Esophagus squamous epithelium (tissue), 5 donors: ENCODE data around the gene CNKSR2. TPM values are rescaled to one million over a fixed set of nuclear protein-coding genes. Genes with fewer than 3 reads are reported as not detected.

Source experiments
- DNase-seq: peaks from one replicate; lab custom pipeline; 2025; lab: John Stamatoyannopoulos, UW
- H3K27ac ChIP-seq, 4 donors: fragments of 200-600 bp; sonication (generic); one replicate each; pipeline ENCODE4 v1.5.1; 2016 to 2019; ENCODE audit warnings: mild to moderate bottlenecking in 1 of 4
- H3K27me3 ChIP-seq, 4 donors: fragments of 200-600 bp; sonication (generic); 1 replicate in 3 of 4; 2 replicates in 1 of 4; pipeline versions ENCODE4 v1.5.1 to v1.6.0; 2017 to 2021; ENCODE audit warnings: antibody characterized with exemption in 1 of 4
- H3K36me3 ChIP-seq, 3 donors: fragments of 200-600 bp; sonication (generic); one replicate each; pipeline ENCODE4 v1.5.1; 2016 to 2019
- H3K4me1 ChIP-seq, 3 donors: fragments of 200-600 bp; sonication (generic); one replicate each; pipeline ENCODE4 v1.5.1; 2017 to 2019
- H3K4me3 ChIP-seq, 4 donors: fragments of 200-600 bp; sonication (generic); 1 replicate in 3 of 4; 2 replicates in 1 of 4; pipeline ENCODE4 v1.5.1; 2016 to 2019; ENCODE audit warnings: mild to moderate bottlenecking in 2 of 4, moderate library complexity in 1 of 4
- H3K9me3 ChIP-seq, 3 donors: fragments of 200-600 bp; sonication (generic); one replicate each; pipeline ENCODE4 v1.5.1; 2016 to 2019
- CTCF ChIP-seq, 6 experiments: fragments of 450-650 bp in 4 of 6; fragments of 200-600 bp in 2 of 6; sonication (generic) in 2 of 6; IDR thresholded peaks; one replicate each; pipeline ENCODE4 v1.5.1; 2016 to 2019; ENCODE audit warnings: antibody characterized with exemption in 6 of 6, mild to moderate bottlenecking in 4 of 6, moderate library complexity in 4 of 6
- POLR2A ChIP-seq, 4 donors: fragments of 450-650 bp; IDR thresholded peaks; one replicate each; pipeline ENCODE4 v1.6.1; 2017; ENCODE audit warnings: antibody characterized with exemption in 4 of 4, mild to moderate bottlenecking in 4 of 4, moderate library complexity in 3 of 4
- WGBS, 2 donors: methylation state at CpG; one replicate each; pipeline ENCODE4 v1.1.5; 2018; 5-methylcytosine and 5-hydroxymethylcytosine counted together
- intact Hi-C: fragments of 100-400 bp; cut with DNase I; formaldehyde crosslinking; loops from one replicate; pipeline ENCODE4 v1.15.0; 2022
- total RNA-seq, 4 donors: library from RNA; depleted of rRNA; stranded (reverse); fragments of >200 nt; gene quantifications; one replicate each; pipeline ENCODE4 v1.1.0, GENCODE V29; 2016
- donor health status: DM: yes; HTN: yes; CAD: no.

The CNKSR2 gene
- total RNA-seq, 4 donors from 2014 or later: 0.57 to 3.1 TPM; not detected in 2

- Histone ChIP-seq H3K27ac (no peak overlapping the region), H3K27me3 (peaks cover 0 to 31% (median 0%) of the 10 kb centered on the region in 4 donors), H3K36me3 (no peaks in the 10 kb centered on the region), H3K4me1 (peaks cover 0 to 9% (median 0%) of the 10 kb centered on the region in 3 donors), H3K9me3 (no peaks in the 10 kb centered on the region), H3K4me3 (peak overlapping the region in 2 of 4 donors; percentile 24 to 38)
- 42% methylated on average over 22 of the region's 23 CpGs; no CpG with 5 or more reads in 1 of the 2 donors for WGBS, 2 donors
- no peak for DNase-seq
- no peak for TF ChIP-seq POLR2A (IDR thresholded peaks at IDR 0.05)
- no peak for TF ChIP-seq CTCF (IDR thresholded peaks at IDR 0.05)
- intact Hi-C loops: no loop called here
Measured at GRCh38 chrX:21658746-21659145, 284.5 kb downstream of the CNKSR2 start.

- no peak for DNase-seq
- H3K4me3 ChIP-seq: no peak overlapping the region
- H3K9me3 ChIP-seq: no peaks in the 10 kb centered on the region
- peaks cover 0 to 31% (median 0%) of the 10 kb centered on the region in 4 donors for H3K27me3 ChIP-seq
- no peaks in the 10 kb centered on the region for H3K36me3 ChIP-seq
- TF ChIP-seq CTCF (IDR thresholded peaks at IDR 0.05) (no peak), POLR2A (IDR thresholded peaks at IDR 0.05) (no peak)
- 57 to 70% methylated on average over 3 of the region's 3 CpGs for WGBS, 2 donors
- no peak overlapping the region for H3K27ac ChIP-seq
- intact Hi-C loops: no loop called here
- H3K4me1 ChIP-seq: peaks cover 0 to 9% (median 0%) of the 10 kb centered on the region in 3 donors
Measured at GRCh38 chrX:21659320-21659719, 285.1 kb downstream of the CNKSR2 start.

GRCh38 chrX:21660156-21660555, 285.9 kb downstream of the CNKSR2 start:
- 79 to 81% methylated on average over 2 of the region's 2 CpGs for WGBS, 2 donors
- H3K27me3 ChIP-seq: peaks cover 0 to 31% (median 0%) of the 10 kb centered on the region in 4 donors
- H3K36me3 ChIP-seq: no peaks in the 10 kb centered on the region
- no peak for DNase-seq
- TF ChIP-seq POLR2A (IDR thresholded peaks at IDR 0.05): no peak
- TF ChIP-seq CTCF (IDR thresholded peaks at IDR 0.05): no peak
- intact Hi-C loops: no loop called here
- H3K4me1 ChIP-seq: peaks cover 0 to 9% (median 0%) of the 10 kb centered on the region in 3 donors
- H3K4me3 ChIP-seq: no peak overlapping the region
- H3K27ac ChIP-seq: no peak overlapping the region
- H3K9me3 ChIP-seq: no peaks in the 10 kb centered on the region

GRCh38 chrX:21661316-21661715, 287.1 kb downstream of the CNKSR2 start:
- H3K27me3 ChIP-seq: peaks cover 0 to 26% (median 0%) of the 10 kb centered on the region in 4 donors
- no peaks in the 10 kb centered on the region for H3K36me3 ChIP-seq
- 64 to 71% methylated on average over 6 of the region's 6 CpGs for WGBS, 2 donors
- no peak overlapping the region for H3K4me3 ChIP-seq
- DNase-seq: no peak
- TF ChIP-seq CTCF (IDR thresholded peaks at IDR 0.05) (no peak), POLR2A (IDR thresholded peaks at IDR 0.05) (no peak)
- no peaks in the 10 kb centered on the region for H3K9me3 ChIP-seq
- peaks cover 0 to 9% (median 0%) of the 10 kb centered on the region in 3 donors for H3K4me1 ChIP-seq
- intact Hi-C loops: no loop called here
- no peak overlapping the region for H3K27ac ChIP-seq

GRCh38 chrX:21662761-21663160, 288.5 kb downstream of the CNKSR2 start:
- Histone ChIP-seq H3K27ac (no peak overlapping the region), H3K27me3 (peaks cover 0 to 11% (median 0%) of the 10 kb centered on the region in 4 donors), H3K4me3 (no peak overlapping the region), H3K36me3 (no peaks in the 10 kb centered on the region), H3K9me3 (no peaks in the 10 kb centered on the region), H3K4me1 (peaks cover 0 to 9% (median 0%) of the 10 kb centered on the region in 3 donors)
- intact Hi-C loops: no loop called here
- WGBS, 2 donors: 57 to 74% methylated on average over 4 of the region's 4 CpGs
- DNase-seq: no peak
- TF ChIP-seq CTCF (IDR thresholded peaks at IDR 0.05) (no peak), POLR2A (IDR thresholded peaks at IDR 0.05) (no peak)
